CD4-positive, alpha-beta T cell treated with Interleukin-4 for 1 hour (primary cell): ENCODE results near the gene UBE2U.
"Not testable (repeated sequence)": the region's sequence is repeated elsewhere in the genome, so short reads cannot be mapped to it uniquely, and the experiment has no call there.

Experiments
- DNase-seq, 2 donors: peaks; one replicate each; pipeline ENCODE4 v3.0.0-alpha.2; 2020 to 2022

Gene UBE2U

DNA sequence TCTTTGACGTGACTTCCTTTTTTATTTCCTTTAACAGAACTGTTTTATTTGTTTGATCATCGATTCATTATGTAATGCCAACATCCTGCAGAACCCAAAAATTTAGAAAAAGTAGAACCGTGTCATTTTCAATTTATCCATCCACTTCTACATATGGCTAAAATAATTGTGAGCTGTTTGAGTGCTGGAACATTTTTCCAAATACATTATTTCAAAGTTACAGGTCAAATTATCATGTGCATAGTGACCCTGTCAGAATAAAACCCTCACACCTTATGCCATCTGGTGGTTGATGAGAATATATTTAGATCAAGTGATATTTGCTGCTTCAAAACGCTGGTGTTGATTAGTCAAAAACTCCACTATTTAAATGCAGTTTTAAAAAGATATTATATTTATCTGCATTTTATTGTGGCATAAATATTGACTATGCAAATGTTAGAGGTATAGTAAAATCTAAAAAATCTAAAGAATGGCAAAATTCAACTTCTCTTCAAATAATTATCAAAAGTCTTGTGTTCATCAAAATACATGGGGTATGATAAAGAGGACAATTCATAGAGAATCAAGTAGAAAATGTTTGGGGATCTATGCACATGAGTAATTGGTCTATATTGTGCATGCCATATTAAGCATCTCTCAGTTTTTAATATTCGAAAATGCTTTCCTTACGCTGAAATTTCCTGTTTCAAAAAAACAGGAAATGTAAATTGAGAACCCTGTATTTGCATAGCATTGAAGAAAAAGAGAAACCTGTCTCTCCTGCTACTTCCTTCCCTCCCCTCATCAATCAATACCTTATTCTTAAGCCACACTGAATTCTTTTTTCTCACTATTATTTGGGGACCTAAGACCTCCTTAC lies 39.7 kb downstream of the UBE2U start:
- peak in 1 of 2 donors; percentile 32 for DNase-seq

DNA sequence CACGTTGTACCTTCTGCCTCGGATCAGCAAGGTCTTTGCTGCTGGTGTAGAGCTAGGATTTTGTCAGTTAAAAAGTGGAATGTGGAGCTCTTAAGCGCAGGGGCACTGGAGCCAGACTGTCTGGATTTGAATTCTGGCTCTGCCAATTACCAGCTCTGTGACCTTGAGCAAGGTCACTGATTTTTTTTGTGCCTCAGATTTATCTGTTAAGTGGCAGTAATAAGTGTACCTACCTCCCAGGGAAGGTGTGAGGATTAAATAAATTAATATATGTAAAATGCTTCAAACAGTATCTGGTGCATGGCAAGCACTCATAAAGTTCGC lies 40.3 kb downstream of the UBE2U start:
- no peak for DNase-seq

GRCh38 chr1:64245495-64245894 lies 42.1 kb downstream of the UBE2U start:
- DNase-seq, result no peak

DNA sequence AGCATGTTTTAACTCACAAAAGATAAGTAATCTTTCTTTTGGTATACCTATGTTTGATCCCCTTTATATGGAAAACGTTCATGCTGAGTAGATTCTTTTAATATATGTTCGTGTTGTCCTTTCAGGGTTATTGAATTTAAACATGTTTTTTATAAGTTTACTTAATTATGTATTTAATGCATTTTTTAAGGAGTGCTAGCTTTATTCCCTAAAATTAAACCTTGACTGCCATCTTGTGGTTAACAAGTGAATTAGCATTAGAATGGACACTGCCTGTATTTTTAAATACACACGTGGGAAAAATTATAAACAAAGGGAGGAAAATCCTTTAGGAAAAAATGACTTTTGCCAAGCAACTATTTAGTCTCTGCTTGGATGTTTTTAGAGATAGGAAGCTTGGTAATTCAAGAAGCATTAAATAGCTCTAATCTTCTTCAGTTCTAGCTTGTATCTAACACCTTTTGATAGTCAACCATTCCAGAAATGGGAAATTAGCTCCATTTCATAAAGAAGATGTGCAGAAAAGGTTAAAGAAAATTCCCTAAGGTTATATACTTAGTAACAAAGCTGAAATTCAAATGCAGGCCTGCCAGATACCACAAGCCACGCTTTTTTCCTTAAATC lies 43.0 kb downstream of the UBE2U start:
- DNase-seq, result peak in 1 of 2 donors; percentile 50

DNA sequence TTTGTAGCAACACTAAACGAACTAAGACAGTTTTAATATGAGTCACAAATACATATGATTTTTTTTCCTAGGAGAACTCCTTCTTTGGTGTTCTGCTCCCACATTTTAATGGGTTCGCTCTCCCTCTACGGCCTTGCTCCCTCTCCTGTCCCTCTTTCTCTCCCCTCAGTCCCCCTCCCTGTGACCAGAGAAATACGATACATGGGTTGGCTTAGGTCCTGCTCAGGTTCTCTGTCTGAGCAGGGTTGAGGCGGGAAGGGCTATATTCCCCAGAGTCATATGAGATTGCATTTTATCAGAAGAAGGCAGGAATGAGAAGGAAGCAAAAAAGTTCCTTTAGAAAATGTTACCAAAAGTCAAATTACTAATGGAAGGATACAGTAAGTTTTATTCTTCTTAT lies 44.6 kb downstream of the UBE2U start:
- no peak for DNase-seq

- not testable (repeated sequence) for DNase-seq
Measured at GRCh38 chr1:64250472-64250871, 47.0 kb downstream of the UBE2U start.

DNA sequence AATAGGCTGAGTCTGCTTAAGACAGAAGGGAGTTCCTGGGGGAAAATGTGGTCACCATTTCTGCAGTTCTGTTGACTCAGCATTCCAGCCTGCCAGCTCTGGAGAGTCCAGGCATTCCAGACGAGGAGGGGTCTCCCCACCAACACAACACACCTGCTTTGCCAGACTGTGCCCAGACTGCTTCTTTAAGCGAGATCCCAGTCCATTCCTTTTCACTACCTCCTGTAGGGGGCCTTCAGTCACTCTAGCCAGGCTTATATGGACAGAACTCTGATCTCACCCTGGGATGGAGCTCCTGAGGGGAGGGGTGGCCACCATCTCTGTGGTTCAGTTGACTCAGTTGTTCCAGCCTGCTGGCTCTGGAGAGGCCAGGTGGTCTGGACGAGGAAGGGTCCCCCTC lies 48.5 kb downstream of the UBE2U start:
- DNase-seq, result no peak

DNA sequence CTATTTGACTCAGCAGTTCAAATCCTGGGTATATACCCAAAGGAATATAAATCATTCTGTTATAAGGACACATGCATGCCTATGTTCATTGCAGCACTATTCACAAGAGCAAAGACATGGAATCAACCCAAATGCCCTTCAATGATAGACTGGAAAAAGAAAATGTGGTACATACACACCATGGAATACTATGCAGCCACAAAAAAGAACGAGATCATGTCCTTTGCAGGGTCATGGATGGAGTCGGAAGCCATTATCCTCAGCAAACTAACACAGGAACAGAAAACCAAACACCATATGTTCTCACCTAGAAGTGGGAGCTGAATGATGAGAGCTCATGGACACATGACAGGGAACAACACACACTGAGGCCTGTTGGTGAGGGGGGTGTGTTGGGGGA lies 53.8 kb downstream of the UBE2U start:
- DNase-seq, result not testable (repeated sequence)

DNA sequence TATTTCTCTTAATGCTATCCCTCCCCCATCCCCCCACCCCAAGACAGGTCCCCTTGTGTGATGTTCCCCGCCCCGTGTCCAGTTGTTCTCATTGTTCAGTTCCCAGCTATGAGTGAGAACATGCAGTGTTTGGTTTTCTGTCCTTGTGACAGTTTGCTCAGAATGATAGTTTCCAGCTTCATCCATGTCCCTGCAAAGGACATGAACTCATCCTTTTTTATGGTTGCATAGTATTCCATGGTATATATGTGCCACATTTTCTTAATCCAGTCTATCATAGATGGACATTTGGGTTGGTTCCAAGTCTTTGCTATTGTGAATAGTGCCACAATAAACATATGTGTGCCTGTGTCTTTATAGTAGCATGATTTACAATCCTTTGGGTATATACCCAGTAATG lies 55.0 kb downstream of the UBE2U start:
- not testable (repeated sequence) for DNase-seq

- no peak for DNase-seq
Measured at GRCh38 chr1:64263335-64263734, 59.9 kb downstream of the UBE2U start.

DNA sequence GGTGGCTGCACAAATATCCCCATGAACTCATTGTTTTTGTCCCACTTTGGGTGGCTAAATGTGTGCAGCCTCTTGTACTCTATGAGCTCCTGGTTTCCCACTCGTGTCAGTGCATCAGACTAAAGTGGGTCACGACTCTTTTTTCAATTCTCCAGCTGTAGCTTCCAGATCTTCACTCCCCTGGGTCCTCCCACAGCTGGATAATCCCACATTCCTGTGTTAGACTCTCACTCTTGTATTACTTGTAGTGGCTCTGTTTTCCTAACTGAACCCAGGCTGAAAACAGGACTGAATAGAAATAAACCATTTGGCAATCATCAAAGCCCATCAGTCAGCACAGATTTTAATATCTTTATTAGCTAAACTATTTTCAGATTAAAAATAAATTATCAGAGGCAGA lies 60.4 kb downstream of the UBE2U start:
- no peak for DNase-seq

GRCh38 chr1:64265141-64265540 lies 61.7 kb downstream of the UBE2U start:
- no peak for DNase-seq

DNA sequence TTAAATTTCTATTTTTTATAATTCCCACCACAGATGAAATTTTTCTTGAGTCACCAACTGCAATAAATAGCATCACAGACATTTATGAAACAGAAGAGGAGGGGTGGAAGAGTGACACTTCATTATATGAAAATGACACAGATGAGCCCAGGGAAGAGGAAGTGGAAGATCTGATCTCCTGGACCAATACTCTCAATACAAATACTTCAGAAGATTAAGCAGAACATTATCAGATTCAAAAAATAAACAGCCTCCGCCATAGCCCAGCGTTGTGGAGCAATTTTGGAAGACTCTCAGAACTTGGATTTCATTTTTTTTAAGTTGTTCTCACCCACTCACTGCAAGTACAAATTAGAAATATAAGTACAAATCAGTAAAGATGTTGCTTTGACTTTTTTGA lies 63.6 kb downstream of the UBE2U start:
- DNase-seq, result no peak

GRCh38 chr1:64268653-64269557 lies 65.5 kb downstream of the UBE2U start:
- peak; percentile 60 to 62 for DNase-seq

DNA sequence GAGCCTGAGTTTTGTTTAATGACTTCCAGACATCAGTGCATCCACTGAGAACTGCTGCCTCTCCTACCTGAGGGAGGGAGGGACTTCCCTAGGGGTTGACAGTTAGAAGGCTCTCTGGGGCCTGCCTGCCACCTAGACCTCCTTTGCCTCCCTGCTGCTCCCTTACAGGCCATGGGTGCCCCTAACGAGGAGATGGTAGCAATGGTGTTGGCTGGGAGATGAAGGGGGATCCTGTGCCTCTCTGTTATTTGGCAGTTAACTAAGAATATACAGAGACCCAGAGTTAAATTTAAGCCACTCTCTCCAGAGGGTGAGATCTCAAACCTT lies 66.1 kb downstream of the UBE2U start:
- no peak for DNase-seq

GRCh38 chr1:64280001-64280400 lies 76.6 kb downstream of the UBE2U start:
- DNase-seq, result no peak

GRCh38 chr1:64282351-64282750 lies 78.9 kb downstream of the UBE2U start:
- no peak for DNase-seq

- no peak for DNase-seq
Measured at GRCh38 chr1:64287071-64287470, 83.6 kb downstream of the UBE2U start.

- DNase-seq, result no peak
Measured at GRCh38 chr1:64290420-64290819, 87.0 kb downstream of the UBE2U start.

DNA sequence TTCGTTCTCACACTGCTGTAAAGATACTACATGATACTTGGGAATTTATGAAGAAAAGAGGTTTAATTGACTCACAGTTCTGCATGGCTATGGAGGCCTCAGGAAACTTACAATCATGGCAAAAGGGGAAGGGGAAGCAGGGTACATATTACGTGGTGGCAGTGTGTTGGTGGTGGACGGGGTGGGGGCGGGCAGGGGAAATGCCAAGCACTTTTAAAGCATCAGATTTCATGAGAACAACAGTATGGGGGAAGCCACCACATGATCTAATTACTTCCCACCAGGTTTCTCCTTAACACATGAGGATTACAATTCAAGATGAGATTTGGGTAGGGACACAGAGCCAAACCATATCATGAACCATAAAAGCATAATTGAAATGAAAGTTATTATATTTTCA lies 88.5 kb downstream of the UBE2U start:
- no peak for DNase-seq

DNA sequence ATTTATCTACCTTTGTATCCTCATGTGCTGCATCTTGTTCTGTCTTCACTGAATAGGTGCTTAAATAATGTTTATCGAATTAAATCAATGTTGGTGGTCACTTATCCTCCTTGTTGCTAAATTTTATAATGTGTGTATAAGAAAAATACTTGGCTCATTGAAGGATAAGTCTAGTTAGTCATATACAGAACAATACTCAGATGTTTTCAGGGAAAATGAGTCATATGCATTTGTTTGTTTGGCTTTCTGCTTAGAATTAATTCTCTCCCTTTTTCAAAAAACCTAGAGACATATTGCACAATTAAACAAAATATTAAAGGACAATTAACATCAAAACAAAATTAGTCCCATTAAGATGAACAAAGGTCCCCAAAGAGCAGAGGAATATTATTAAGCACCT lies 89.0 kb downstream of the UBE2U start:
- no peak for DNase-seq

DNA sequence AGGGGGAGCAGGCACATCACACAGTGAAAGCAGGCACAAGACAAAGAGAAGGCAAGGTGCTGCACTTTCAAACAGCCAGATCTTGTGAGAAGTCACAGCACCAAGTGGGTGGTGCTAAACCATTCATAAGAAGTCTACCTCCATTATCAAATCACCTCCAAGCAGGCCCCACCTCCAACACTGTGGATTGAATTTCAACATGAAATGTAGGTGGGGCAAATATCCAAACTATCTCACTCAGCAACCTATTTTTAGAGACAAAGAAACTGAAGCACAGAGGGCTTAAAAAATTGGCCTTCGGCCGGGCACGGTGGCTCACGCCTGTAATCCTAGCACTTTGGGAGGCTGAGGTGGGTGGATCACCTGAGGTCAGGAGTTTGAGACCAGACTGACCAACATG lies 90.4 kb downstream of the UBE2U start:
- no peak for DNase-seq

DNA sequence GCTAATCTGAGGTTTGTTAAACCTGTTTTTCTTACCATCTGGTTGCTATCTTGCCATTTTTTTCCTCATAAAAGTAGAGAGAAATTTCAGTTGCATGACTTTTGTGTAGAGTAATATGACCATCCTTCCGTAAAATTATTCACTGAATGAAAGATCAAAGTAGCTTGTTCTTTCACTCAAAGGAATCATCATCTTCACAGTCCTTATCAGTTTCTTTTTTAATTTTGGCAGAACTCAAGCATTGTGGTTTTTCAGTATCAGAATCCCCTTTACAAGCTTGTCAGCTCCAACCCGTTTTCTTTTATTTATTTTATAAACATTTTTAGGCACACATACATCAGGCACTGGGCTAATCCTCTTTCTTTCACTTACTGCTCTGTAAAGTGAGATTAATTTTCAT lies 91.7 kb downstream of the UBE2U start:
- DNase-seq, result no peak

- no peak for DNase-seq
Measured at GRCh38 chr1:64295561-64295960, 92.1 kb downstream of the UBE2U start.
